Panc1 (cell line): ENCODE results near the gene DMTF1.

Experiments used
- POLR2AphosphoS5 ChIP-seq: IDR thresholded peaks from 2 replicates; pipeline ENCODE4 v1.6.1; 2012; ENCODE audit warnings: mild to moderate bottlenecking, low read depth, low read length, moderate library complexity
- TF ChIP-seq, protein P1 (sequence below): fragments of 450-650 bp; IDR thresholded peaks from 2 replicates; pipeline ENCODE4 v1.5.1; 2017; ENCODE audit warnings: mild to moderate bottlenecking

DNA sequence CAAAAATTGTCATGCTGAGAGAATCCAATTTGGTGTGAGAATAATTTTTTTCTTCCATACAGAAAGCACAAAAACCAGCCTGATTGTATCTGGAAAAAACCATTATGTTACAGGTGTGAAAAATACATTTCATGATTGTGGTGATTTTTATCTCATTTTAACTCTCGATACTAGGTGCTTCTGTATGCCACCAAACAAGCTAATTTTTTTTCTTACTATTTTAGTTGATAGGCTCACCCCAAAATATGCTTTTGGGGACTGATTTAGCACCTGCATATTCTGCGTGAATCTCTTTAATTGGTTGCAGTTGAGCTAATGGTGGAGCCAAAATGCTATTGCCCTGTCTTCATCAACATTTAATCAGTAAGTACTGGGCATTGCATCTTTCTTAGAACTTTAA, 1.9 kb downstream of the DMTF1 start:
- TF ChIP-seq, protein P1, sequence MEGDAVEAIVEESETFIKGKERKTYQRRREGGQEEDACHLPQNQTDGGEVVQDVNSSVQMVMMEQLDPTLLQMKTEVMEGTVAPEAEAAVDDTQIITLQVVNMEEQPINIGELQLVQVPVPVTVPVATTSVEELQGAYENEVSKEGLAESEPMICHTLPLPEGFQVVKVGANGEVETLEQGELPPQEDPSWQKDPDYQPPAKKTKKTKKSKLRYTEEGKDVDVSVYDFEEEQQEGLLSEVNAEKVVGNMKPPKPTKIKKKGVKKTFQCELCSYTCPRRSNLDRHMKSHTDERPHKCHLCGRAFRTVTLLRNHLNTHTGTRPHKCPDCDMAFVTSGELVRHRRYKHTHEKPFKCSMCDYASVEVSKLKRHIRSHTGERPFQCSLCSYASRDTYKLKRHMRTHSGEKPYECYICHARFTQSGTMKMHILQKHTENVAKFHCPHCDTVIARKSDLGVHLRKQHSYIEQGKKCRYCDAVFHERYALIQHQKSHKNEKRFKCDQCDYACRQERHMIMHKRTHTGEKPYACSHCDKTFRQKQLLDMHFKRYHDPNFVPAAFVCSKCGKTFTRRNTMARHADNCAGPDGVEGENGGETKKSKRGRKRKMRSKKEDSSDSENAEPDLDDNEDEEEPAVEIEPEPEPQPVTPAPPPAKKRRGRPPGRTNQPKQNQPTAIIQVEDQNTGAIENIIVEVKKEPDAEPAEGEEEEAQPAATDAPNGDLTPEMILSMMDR: no peak
- no peak for TF ChIP-seq POLR2AphosphoS5
